H9 (cell line): ENCODE results near the gene YAF2. TPM values are rescaled to one million over a fixed set of nuclear protein-coding genes. Genes with fewer than 3 reads are reported as not detected.

Experiments used
- DNase-seq: peaks from one replicate; pipeline ENCODE4 v3.0.0-alpha.2; 2017
- H2AFZ ChIP-seq: one replicate; pipeline ENCODE4 v1.6.1; 2013; ENCODE audit warnings: mild to moderate bottlenecking, low read length, control low read depth, moderate library complexity
- H2AK5ac ChIP-seq: 2 replicates; pipeline ENCODE4 v1.6.1; 2013; ENCODE audit warnings: low read length, control low read depth, mixed read lengths; ENCODE audit not compliant: insufficient read length
- H2BK120ac ChIP-seq: one replicate; pipeline ENCODE4 v1.6.1; 2013; ENCODE audit warnings: low read depth, mild to moderate bottlenecking, low read length, control low read depth, inconsistent platforms; ENCODE audit not compliant: poor library complexity, severe bottlenecking
- H2BK12ac ChIP-seq: 2 replicates; pipeline ENCODE4 v1.6.1; 2013; ENCODE audit warnings: low read length, control low read depth, mixed read lengths, low read depth; ENCODE audit not compliant: insufficient read length
- H2BK15ac ChIP-seq: 2 replicates; pipeline ENCODE4 v1.6.1; 2013; ENCODE audit warnings: low read depth, low read length, control low read depth
- H2BK20ac ChIP-seq: one replicate; pipeline ENCODE4 v1.6.1; 2013; ENCODE audit warnings: low read depth, mild to moderate bottlenecking, low read length, control low read depth, inconsistent platforms; ENCODE audit not compliant: poor library complexity, severe bottlenecking
- H2BK5ac ChIP-seq: 2 replicates; pipeline ENCODE4 v1.6.1; 2013; ENCODE audit warnings: low read length, control low read depth, mixed read lengths; ENCODE audit not compliant: insufficient read length
- H3K14ac ChIP-seq: 2 replicates; pipeline ENCODE4 v1.6.1; 2013; ENCODE audit warnings: low read length, control low read depth; ENCODE audit not compliant: insufficient read depth
- H3K18ac ChIP-seq: 2 replicates; pipeline ENCODE4 v1.6.1; 2013; ENCODE audit warnings: low read depth, mild to moderate bottlenecking, mixed read lengths, low read length, control low read depth; ENCODE audit not compliant: insufficient read length
- H3K23ac ChIP-seq: 2 replicates; pipeline ENCODE4 v1.6.1; 2013; ENCODE audit warnings: low read length, control low read depth, mixed read lengths, low read depth; ENCODE audit not compliant: insufficient read length
- H3K23me2 ChIP-seq: 2 replicates; pipeline ENCODE4 v1.6.1; 2013; ENCODE audit warnings: low read depth, mild to moderate bottlenecking, mixed read lengths, low read length, control low read depth; ENCODE audit not compliant: insufficient read length, poor library complexity, severe bottlenecking
- H3K27ac ChIP-seq: 2 replicates; pipeline ENCODE4 v1.5.1; 2013; ENCODE audit warnings: low read length, control low read depth, mixed read lengths, low read depth; ENCODE audit not compliant: insufficient read length
- H3K27me3 ChIP-seq: 2 replicates; pipeline ENCODE4 v1.6.1; 2013; ENCODE audit warnings: low read length, control low read depth, inconsistent platforms; ENCODE audit not compliant: insufficient read depth
- H3K4ac ChIP-seq: 2 replicates; pipeline ENCODE4 v1.6.1; 2013; ENCODE audit warnings: low read depth, mild to moderate bottlenecking, control low read depth, inconsistent platforms, low read length, moderate library complexity
- H3K4me1 ChIP-seq: 2 replicates; pipeline ENCODE4 v1.6.1; 2013; ENCODE audit warnings: low read length, control low read depth, inconsistent platforms; ENCODE audit not compliant: insufficient read depth
- H3K4me2 ChIP-seq: 2 replicates; pipeline ENCODE4 v1.6.1; 2013; ENCODE audit warnings: low read length, control low read depth, mixed read lengths; ENCODE audit not compliant: insufficient read length, insufficient read depth
- H3K56ac ChIP-seq: 2 replicates; pipeline ENCODE4 v1.6.1; 2013; ENCODE audit warnings: low read depth, mild to moderate bottlenecking, mixed read lengths, low read length, control low read depth; ENCODE audit not compliant: insufficient read length
- H3K79me1 ChIP-seq: 2 replicates; pipeline ENCODE4 v1.6.1; 2013; ENCODE audit warnings: low read depth, mild to moderate bottlenecking, moderate library complexity, low read length, control low read depth, inconsistent platforms; ENCODE audit not compliant: insufficient read depth, poor library complexity, severe bottlenecking
- H3K79me2 ChIP-seq: 2 replicates; pipeline ENCODE4 v1.6.1; 2013; ENCODE audit warnings: low read length, control low read depth, inconsistent platforms; ENCODE audit not compliant: insufficient read depth
- H3K9ac ChIP-seq: 2 replicates; pipeline ENCODE4 v1.6.1; 2013; ENCODE audit warnings: low read length, control low read depth, mixed read lengths; ENCODE audit not compliant: insufficient read length; ENCODE audit errors: extremely low read depth
- H3K9me3 ChIP-seq: one replicate; pipeline ENCODE4 v1.6.1; 2013; ENCODE audit warnings: low read depth, low read length, inconsistent platforms; ENCODE audit not compliant: control insufficient read depth
- H3T11ph ChIP-seq: one replicate; pipeline ENCODE4 v1.6.1; 2013; ENCODE audit warnings: mild to moderate bottlenecking, low read length, control low read depth, inconsistent platforms
- H4K20me1 ChIP-seq: one replicate; pipeline ENCODE4 v1.6.1; 2013; ENCODE audit not compliant: control insufficient read depth, insufficient read length, insufficient read depth
- H4K5ac ChIP-seq: 2 replicates; pipeline ENCODE4 v1.6.1; 2013; ENCODE audit warnings: low read depth, mild to moderate bottlenecking, mixed read lengths, low read length, control low read depth; ENCODE audit not compliant: insufficient read length
- H4K8ac ChIP-seq: replicated peaks from 2 replicates; pipeline ENCODE4 v1.6.1; 2013; ENCODE audit warnings: low read length, control low read depth, mixed read lengths, low read depth; ENCODE audit not compliant: insufficient read length
- H4K91ac ChIP-seq: 2 replicates; pipeline ENCODE4 v1.6.1; 2013; ENCODE audit warnings: low read depth, mild to moderate bottlenecking, moderate library complexity, mixed read lengths, low read length, control low read depth; ENCODE audit not compliant: insufficient read length
- H3K27ac Mint-ChIP-seq, 3 experiments: 2 replicates in 2 of 3; 3 replicates in 1 of 3; pipeline ENCODE4 v1.8.0; 2020 to 2021; ENCODE audit warnings: mixed read lengths in 3 of 3, mild to moderate bottlenecking in 1 of 3, moderate library complexity in 1 of 3
- H3K27me3 Mint-ChIP-seq: 2 replicates; pipeline ENCODE4 v1.8.0; 2021; ENCODE audit warnings: low read depth, mild to moderate bottlenecking, moderate library complexity, mixed read lengths
- H3K36me3 Mint-ChIP-seq, 3 experiments: 2 replicates in 2 of 3; 3 replicates in 1 of 3; pipeline ENCODE4 v1.8.0; 2020 to 2021; ENCODE audit warnings: low read depth in 3 of 3, mixed read lengths in 3 of 3; ENCODE audit not compliant: insufficient read depth in 1 of 3
- H3K4me1 Mint-ChIP-seq, 2 experiments: 2 replicates each; pipeline ENCODE4 v1.8.0; 2020; ENCODE audit warnings: mixed read lengths in 2 of 2
- H3K4me3 Mint-ChIP-seq, 2 experiments: 2 replicates in 1 of 2; 3 replicates in 1 of 2; pipeline ENCODE4 v1.8.0; 2020 to 2021; ENCODE audit warnings: mild to moderate bottlenecking in 2 of 2, mixed read lengths in 2 of 2, moderate library complexity in 1 of 2
- H3K9me3 Mint-ChIP-seq, 2 experiments: 2 replicates in 1 of 2; 3 replicates in 1 of 2; pipeline ENCODE4 v1.8.0; 2020; ENCODE audit warnings: mild to moderate bottlenecking in 2 of 2, mixed read lengths in 2 of 2, moderate library complexity in 1 of 2
- CTCF ChIP-seq: fragments of 200-600 bp; sonication (generic); conservative IDR thresholded peaks from 3 replicates; pipeline ENCODE4 v1.8.0; 2021; ENCODE audit warnings: antibody characterized with exemption, mild to moderate bottlenecking
- WGBS: extraction: QIAGEN DNeasy Blood & Tissue Kit; methylation state at CpG from one replicate; pipeline ENCODE4 v1.1.7; 2013; ENCODE audit warnings: missing lambda C conversion rate, low lambda C conversion rate, mixed read lengths; ENCODE audit not compliant: insufficient read length; ENCODE audit errors: extremely low coverage; 5-methylcytosine and 5-hydroxymethylcytosine counted together
- total RNA-seq: library from RNA; stranded (reverse); gene quantifications from 2 replicates; pipeline ENCODE4 v1.2.1, GENCODE V29; 2021

The YAF2 gene
- total RNA-seq, 1 experiment from 2014 or later, result 1.9 TPM

DNA sequence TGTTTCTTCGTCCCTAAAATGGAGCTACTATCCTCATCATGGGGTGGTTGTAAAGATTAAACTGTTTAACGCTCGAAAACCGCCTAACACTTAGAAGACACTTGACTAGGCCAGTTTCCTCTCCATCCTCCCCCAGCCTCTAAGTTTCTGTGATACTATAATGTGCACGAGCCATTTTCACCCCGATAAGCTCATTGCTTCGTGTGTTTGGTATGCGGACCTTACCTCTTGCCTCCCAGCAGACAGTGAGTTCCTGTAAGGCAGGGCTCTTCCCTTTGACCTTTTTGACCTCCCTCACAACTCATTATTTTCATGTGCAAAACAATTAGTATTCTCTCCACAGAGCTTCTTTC is 92.9 kb downstream of the YAF2 start:
- H3K18ac ChIP-seq, result no peak overlapping the region
- no peak overlapping the region for H4K91ac ChIP-seq
- no peak overlapping the region for H3K27ac ChIP-seq
- H3K4me3 Mint-ChIP-seq, result peak overlapping the region; percentile 83 to 86
- H3K56ac ChIP-seq, result no peak overlapping the region
- H3K4me1 ChIP-seq, result peaks cover 4% of the 10 kb centered on the region; the same call in 1 of the 2 replicates
- H3K27me3 ChIP-seq, result no peaks in the 10 kb centered on the region
- peak overlapping the region; percentile 89 for H3K4me2 ChIP-seq
- no peaks in the 10 kb centered on the region for H3K9me3 Mint-ChIP-seq
- H2BK120ac ChIP-seq, result no peak overlapping the region
- no peak overlapping the region for H2BK12ac ChIP-seq
- H3T11ph ChIP-seq, result no peak overlapping the region
- H2BK20ac ChIP-seq, result no peak overlapping the region
- H2AFZ ChIP-seq, result no peak overlapping the region
- peaks cover 26 to 28% of the 10 kb centered on the region in 2 experiments for H3K4me1 Mint-ChIP-seq
- no peak overlapping the region for H2AK5ac ChIP-seq
- no peak overlapping the region for H3K23ac ChIP-seq
- peaks cover 5% of the 10 kb centered on the region; the same call in 1 of the 2 replicates for H3K79me2 ChIP-seq
- no peaks in the 10 kb centered on the region for H4K20me1 ChIP-seq
- no peak overlapping the region for H2BK15ac ChIP-seq
- H4K5ac ChIP-seq, result no peak overlapping the region
- H3K9ac ChIP-seq, result peak overlapping the region; percentile 13
- peaks cover 4% of the 10 kb centered on the region for H3K79me1 ChIP-seq
- H3K4ac ChIP-seq, result no peak overlapping the region
- WGBS, result no CpG with 5 or more reads among the region's 8 CpGs
- no peak for DNase-seq
- H3K27me3 Mint-ChIP-seq, result peaks cover 22% of the 10 kb centered on the region
- H3K27ac Mint-ChIP-seq, result peak overlapping the region in 2 of 3 experiments; percentile 28 to 69; a peak in 5 of 7 replicates
- H3K14ac ChIP-seq, result no peak overlapping the region; the same call in 1 of the 2 replicates
- no peak for TF ChIP-seq CTCF
- H3K9me3 ChIP-seq, result no peaks in the 10 kb centered on the region
- H2BK5ac ChIP-seq, result no peak overlapping the region
- H4K8ac ChIP-seq, result no peak overlapping the region
- peaks cover 12% of the 10 kb centered on the region for H3K23me2 ChIP-seq
- H3K36me3 Mint-ChIP-seq, result no peaks in the 10 kb centered on the region
